ENCODE data around the gene COBL. TPM values are rescaled to one million over a fixed set of nuclear protein-coding genes. Genes with fewer than 3 reads are reported as not detected.

The COBL gene
- total and polyA plus RNA-seq, 2 of the 8 experiments (the other 6 are each of a cell fraction or from before 2014, with no cell fraction given) = 13.8 to 40.4 TPM

- peak; percentile 53 for TF ChIP-seq CHD7 (IDR thresholded peaks at IDR 0.05; ENCODE audit: insufficient replicate concordance, low read length)
These were observed 141.2 kb downstream of the COBL start (continued) for GRCh38 chr7:51175316-51175991.
